Measurements from ENCODE around the gene PPFIBP1.
A peak's percentile ranks its signal among the peaks of the same experiment; 100 is the strongest.

Gene PPFIBP1

GRCh38 chr12:27673101-27673718 lies 149.2 kb downstream of the PPFIBP1 start:
- DNase-seq = no peak

- no peak for DNase-seq
These were observed 151.0 kb downstream of the PPFIBP1 start for GRCh38 chr12:27674989-27675388.

GRCh38 chr12:27680619-27681018 lies 156.6 kb downstream of the PPFIBP1 start:
- DNase-seq = no peak

- no peak for DNase-seq
These were observed 158.5 kb downstream of the PPFIBP1 start for GRCh38 chr12:27682534-27682933.

GRCh38 chr12:27685274-27685673 lies 161.3 kb downstream of the PPFIBP1 start:
- no peak for DNase-seq

GRCh38 chr12:27686147-27686546 lies 162.1 kb downstream of the PPFIBP1 start:
- DNase-seq = no peak

- no peak for DNase-seq
These were observed 164.7 kb downstream of the PPFIBP1 start for GRCh38 chr12:27688671-27689070.

GRCh38 chr12:27689558-27690180 lies 165.7 kb downstream of the PPFIBP1 start:
- DNase-seq = no peak

GRCh38 chr12:27693403-27693802 lies 169.4 kb downstream of the PPFIBP1 start:
- no peak for DNase-seq

GRCh38 chr12:27695556-27696292 lies 171.7 kb downstream of the PPFIBP1 start:
- DNase-seq = no peak

- DNase-seq = no peak
These were observed 172.3 kb downstream of the PPFIBP1 start, which contains the start of gene REP15 for GRCh38 chr12:27696293-27696652. TSS of gene REP15 (plus strand) at chr12:27696447. CDS start at chr12:27696563, 116 bp downstream.

- DNase-seq = no peak
These were observed 173.0 kb downstream of the PPFIBP1 start for GRCh38 chr12:27696864-27697564.

- DNase-seq = peak; percentile 38 to 44
These were observed 179.9 kb downstream of the PPFIBP1 start for GRCh38 chr12:27703720-27704452.

GRCh38 chr12:27705263-27705662 lies 181.3 kb downstream of the PPFIBP1 start:
- DNase-seq = no peak

- no peak for DNase-seq
These were observed 183.2 kb downstream of the PPFIBP1 start for GRCh38 chr12:27707216-27707615.

GRCh38 chr12:27709212-27709931 lies 185.4 kb downstream of the PPFIBP1 start:
- DNase-seq = no peak

- DNase-seq = no peak
These were observed 186.1 kb downstream of the PPFIBP1 start for GRCh38 chr12:27709932-27710591.

- peak; percentile 84 to 88 for DNase-seq
These were observed 186.7 kb downstream of the PPFIBP1 start, which contains the start of gene MRPS35 for GRCh38 chr12:27710592-27711316. TSS of gene MRPS35 (plus strand) at chr12:27710832. CDS start at chr12:27710844, 12 bp downstream.

GRCh38 chr12:27711317-27711682 lies 187.3 kb downstream of the PPFIBP1 start:
- DNase-seq = no peak

GRCh38 chr12:27711967-27712366 lies 188.0 kb downstream of the PPFIBP1 start:
- no peak for DNase-seq

GRCh38 chr12:27723212-27723611 lies 199.2 kb downstream of the PPFIBP1 start:
- DNase-seq = no peak

All from hippocampal formation (tissue), 2 donors.